ENCODE data around the gene GALM.

The GALM gene

GRCh38 chr2:38776531-38776930, 110.6 kb downstream of the GALM start:
- H3K4me3 ChIP-seq (ENCODE audit: low read depth, low read length) = no peak overlapping the region
- TF ChIP-seq, protein P1, sequence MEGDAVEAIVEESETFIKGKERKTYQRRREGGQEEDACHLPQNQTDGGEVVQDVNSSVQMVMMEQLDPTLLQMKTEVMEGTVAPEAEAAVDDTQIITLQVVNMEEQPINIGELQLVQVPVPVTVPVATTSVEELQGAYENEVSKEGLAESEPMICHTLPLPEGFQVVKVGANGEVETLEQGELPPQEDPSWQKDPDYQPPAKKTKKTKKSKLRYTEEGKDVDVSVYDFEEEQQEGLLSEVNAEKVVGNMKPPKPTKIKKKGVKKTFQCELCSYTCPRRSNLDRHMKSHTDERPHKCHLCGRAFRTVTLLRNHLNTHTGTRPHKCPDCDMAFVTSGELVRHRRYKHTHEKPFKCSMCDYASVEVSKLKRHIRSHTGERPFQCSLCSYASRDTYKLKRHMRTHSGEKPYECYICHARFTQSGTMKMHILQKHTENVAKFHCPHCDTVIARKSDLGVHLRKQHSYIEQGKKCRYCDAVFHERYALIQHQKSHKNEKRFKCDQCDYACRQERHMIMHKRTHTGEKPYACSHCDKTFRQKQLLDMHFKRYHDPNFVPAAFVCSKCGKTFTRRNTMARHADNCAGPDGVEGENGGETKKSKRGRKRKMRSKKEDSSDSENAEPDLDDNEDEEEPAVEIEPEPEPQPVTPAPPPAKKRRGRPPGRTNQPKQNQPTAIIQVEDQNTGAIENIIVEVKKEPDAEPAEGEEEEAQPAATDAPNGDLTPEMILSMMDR (IDR thresholded peaks at IDR 0.05; ENCODE audit: borderline replicate concordance, insufficient read depth, low read depth, low read length) = no peak

GRCh38 chr2:38778687-38779082, 112.8 kb downstream of the GALM start:
- H3K4me3 ChIP-seq (ENCODE audit: low read depth, low read length) = peak overlapping the region; percentile 58
- TF ChIP-seq, protein P1 (IDR thresholded peaks at IDR 0.05; ENCODE audit: borderline replicate concordance, insufficient read depth, low read depth, low read length) = no peak

DNA sequence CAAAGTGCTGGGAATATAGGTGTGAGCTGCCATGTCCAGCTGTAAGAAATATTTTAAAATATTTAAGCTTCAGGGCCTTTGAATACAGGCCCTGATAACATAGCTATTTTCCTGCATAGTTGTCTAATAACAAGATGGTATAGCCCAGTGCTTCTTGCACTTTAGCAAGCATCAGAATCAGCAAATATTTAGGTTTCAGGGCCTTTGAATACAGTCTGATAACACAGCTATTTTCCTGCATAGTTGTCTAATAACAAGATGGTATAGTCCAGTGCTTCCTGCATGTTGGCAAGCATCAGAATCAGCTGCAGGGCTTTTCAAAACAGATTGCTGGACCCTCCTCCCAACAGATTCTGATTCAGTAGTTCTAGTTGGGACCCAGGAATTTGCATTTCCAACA, 117.7 kb downstream of the GALM start:
- TF ChIP-seq, protein P1 (IDR thresholded peaks at IDR 0.05; ENCODE audit: borderline replicate concordance, insufficient read depth, low read depth, low read length) = no peak

More for the DNA sequence above, 117.7 kb downstream of the GALM start:
- no peak overlapping the region for H3K4me3 ChIP-seq (ENCODE audit: low read depth, low read length)

Data from GM12875 (cell line).